OCI-LY3 (cell line): ENCODE measurements around the gene ITGB1.

Source experiments
- H2AFZ ChIP-seq: fragments of 200-600, 300-600 bp; shearing (Covaris generic); 2 replicates; pipeline ENCODE4 v1.6.0; 2014; ENCODE audit warnings: antibody characterized with exemption, low read depth, low read length
- H3K27ac ChIP-seq: fragments of 200-600, 300-600 bp; sonication (generic); 2 replicates; pipeline ENCODE4 v1.5.1; 2014; ENCODE audit warnings: mild to moderate bottlenecking, low read length, moderate library complexity, mixed read lengths
- H3K27me3 ChIP-seq: fragments of 200-600, 300-600 bp; sonication (generic); 2 replicates; pipeline ENCODE4 v1.6.1; 2014; ENCODE audit warnings: low read depth, low read length, mixed read lengths
- H3K36me3 ChIP-seq: fragments of 200-600, 300-600 bp; sonication (generic); replicated peaks from 2 replicates; pipeline ENCODE3; 2014; ENCODE audit warnings: low read depth, low read length, mixed read lengths
- H3K4me1 ChIP-seq: fragments of 300-600, 200-600 bp; sonication (generic); 2 replicates; pipeline ENCODE4 v1.6.1; 2014; ENCODE audit warnings: low read length, mixed read lengths
- H3K4me2 ChIP-seq: fragments of 200-600, 300-600 bp; sonication (generic); 2 replicates; pipeline ENCODE4 v1.6.1; 2014; ENCODE audit warnings: low read length, mixed read lengths
- H3K4me3 ChIP-seq: fragments of 300-600, 200-600 bp; sonication (generic); 2 replicates; pipeline ENCODE4 v1.5.1; 2014; ENCODE audit warnings: antibody characterized with exemption, mild to moderate bottlenecking, low read length, moderate library complexity
- H3K79me2 ChIP-seq: fragments of 300-600, 200-600 bp; shearing (Covaris generic); 2 replicates; pipeline ENCODE4 v1.6.1; 2014; ENCODE audit warnings: mild to moderate bottlenecking, low read length, mixed read lengths
- H3K9ac ChIP-seq: fragments of 300-600, 200-600 bp; shearing (Covaris generic); 2 replicates; pipeline ENCODE4 v1.6.0; 2014; ENCODE audit warnings: mild to moderate bottlenecking, low read length, moderate library complexity
- H3K9me3 ChIP-seq: fragments of 200-600, 300-600 bp; shearing (Covaris generic); 2 replicates; pipeline ENCODE4 v1.6.1; 2014; ENCODE audit warnings: low read length, mixed read lengths; ENCODE audit not compliant: insufficient read depth
- H4K20me1 ChIP-seq: fragments of 200-600, 300-600 bp; sonication (generic); 2 replicates; pipeline ENCODE4 v1.6.1; 2016; ENCODE audit warnings: low read length, mixed read lengths; ENCODE audit not compliant: insufficient read depth
- EZH2phosphoT487 ChIP-seq: fragments of 200-600 bp; shearing (Covaris generic); IDR thresholded peaks from 2 replicates; pipeline ENCODE4 v1.6.1; 2018; ENCODE audit warnings: antibody characterized with exemption, mixed run types, low read depth
- TF ChIP-seq, protein P1 (sequence below): fragments of 200-600, 300-600 bp; sonication (generic); IDR thresholded peaks from 2 replicates; pipeline ENCODE4 v1.5.1; 2014; ENCODE audit warnings: antibody characterized with exemption, low read length, low read depth

The ITGB1 gene

DNA sequence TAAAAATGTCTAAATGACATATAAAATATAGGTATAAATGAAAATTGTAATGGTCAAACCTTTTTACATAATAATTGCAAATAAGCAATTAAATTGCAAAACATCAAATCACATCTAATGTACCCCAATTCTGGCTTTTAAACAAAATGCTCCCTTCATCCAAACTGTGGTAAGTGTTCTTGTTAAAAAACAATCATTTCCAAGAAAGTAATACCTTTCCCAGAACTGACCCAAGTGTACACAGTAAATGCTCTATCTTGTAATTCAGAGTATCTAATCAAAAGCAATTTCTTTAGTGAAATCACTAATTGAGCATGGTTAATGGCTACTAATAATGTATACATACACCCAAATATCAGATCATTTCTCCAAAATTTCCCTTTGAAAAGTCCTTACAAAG, 28.0 kb downstream of the ITGB1 start:
- no peak overlapping the region for H2AFZ ChIP-seq
- TF ChIP-seq EZH2phosphoT487: no peak
- TF ChIP-seq, protein P1, sequence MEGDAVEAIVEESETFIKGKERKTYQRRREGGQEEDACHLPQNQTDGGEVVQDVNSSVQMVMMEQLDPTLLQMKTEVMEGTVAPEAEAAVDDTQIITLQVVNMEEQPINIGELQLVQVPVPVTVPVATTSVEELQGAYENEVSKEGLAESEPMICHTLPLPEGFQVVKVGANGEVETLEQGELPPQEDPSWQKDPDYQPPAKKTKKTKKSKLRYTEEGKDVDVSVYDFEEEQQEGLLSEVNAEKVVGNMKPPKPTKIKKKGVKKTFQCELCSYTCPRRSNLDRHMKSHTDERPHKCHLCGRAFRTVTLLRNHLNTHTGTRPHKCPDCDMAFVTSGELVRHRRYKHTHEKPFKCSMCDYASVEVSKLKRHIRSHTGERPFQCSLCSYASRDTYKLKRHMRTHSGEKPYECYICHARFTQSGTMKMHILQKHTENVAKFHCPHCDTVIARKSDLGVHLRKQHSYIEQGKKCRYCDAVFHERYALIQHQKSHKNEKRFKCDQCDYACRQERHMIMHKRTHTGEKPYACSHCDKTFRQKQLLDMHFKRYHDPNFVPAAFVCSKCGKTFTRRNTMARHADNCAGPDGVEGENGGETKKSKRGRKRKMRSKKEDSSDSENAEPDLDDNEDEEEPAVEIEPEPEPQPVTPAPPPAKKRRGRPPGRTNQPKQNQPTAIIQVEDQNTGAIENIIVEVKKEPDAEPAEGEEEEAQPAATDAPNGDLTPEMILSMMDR: no peak
- no peaks in the 10 kb centered on the region for H3K4me1 ChIP-seq
- no peaks in the 10 kb centered on the region for H3K36me3 ChIP-seq
- no peak overlapping the region for H3K4me3 ChIP-seq
- no peaks in the 10 kb centered on the region for H3K79me2 ChIP-seq
- no peak overlapping the region for H3K4me2 ChIP-seq
- H3K9ac ChIP-seq: no peak overlapping the region
- H3K27me3 ChIP-seq: no peaks in the 10 kb centered on the region
- H3K27ac ChIP-seq: no peak overlapping the region
- no peaks in the 10 kb centered on the region for H4K20me1 ChIP-seq
- no peaks in the 10 kb centered on the region for H3K9me3 ChIP-seq

DNA sequence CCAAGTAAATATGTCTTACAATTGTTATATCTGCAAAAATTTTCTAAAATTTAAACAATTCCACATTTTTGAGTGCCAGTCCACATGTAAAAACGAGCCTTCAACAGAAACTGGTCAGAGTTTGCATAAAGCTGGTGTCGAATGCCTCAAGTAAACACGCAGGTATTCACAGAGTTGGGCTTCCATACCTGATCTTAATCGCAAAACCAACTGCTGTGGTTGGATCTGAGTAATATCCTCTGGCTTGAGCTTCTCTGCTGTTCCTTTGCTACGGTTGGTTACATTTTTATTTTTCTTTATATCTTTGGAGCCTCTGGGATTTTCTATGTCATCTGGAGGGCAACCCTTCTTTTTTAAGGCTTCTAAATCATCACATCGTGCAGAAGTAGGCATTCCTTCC, 28.4 kb downstream of the ITGB1 start:
- Histone ChIP-seq H3K9ac (no peak overlapping the region), H3K4me3 (no peak overlapping the region), H3K4me2 (no peak overlapping the region), H3K79me2 (no peaks in the 10 kb centered on the region), H3K36me3 (no peaks in the 10 kb centered on the region), H3K9me3 (no peaks in the 10 kb centered on the region), H3K27me3 (no peaks in the 10 kb centered on the region), H4K20me1 (no peaks in the 10 kb centered on the region), H2AFZ (no peak overlapping the region), H3K4me1 (no peaks in the 10 kb centered on the region), H3K27ac (no peak overlapping the region)
- TF ChIP-seq EZH2phosphoT487: no peak
- TF ChIP-seq, protein P1: no peak

DNA sequence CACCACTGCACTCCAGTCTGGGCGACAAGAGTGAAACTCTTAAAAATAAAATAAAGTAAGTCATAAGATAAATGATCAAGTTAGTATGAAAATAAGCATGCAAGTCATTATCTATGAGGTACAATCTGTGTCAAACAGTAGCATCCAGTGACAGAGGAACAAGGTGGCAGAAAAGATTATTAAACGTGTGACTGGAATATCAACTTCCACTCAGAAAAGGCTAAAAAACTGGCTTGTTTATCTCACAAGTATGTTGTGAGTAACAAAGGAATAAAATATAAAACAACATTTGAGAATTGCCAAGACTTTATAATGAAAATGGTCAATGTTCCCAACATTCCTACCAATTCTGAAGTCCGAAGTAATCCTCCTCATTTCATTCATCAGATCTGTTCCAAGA, 30.3 kb downstream of the ITGB1 start:
- Histone ChIP-seq H3K9me3 (no peaks in the 10 kb centered on the region), H2AFZ (no peak overlapping the region), H3K9ac (no peak overlapping the region), H4K20me1 (no peaks in the 10 kb centered on the region), H3K4me2 (no peak overlapping the region), H3K27ac (no peak overlapping the region), H3K79me2 (no peaks in the 10 kb centered on the region), H3K4me3 (no peak overlapping the region), H3K36me3 (no peaks in the 10 kb centered on the region), H3K4me1 (no peaks in the 10 kb centered on the region), H3K27me3 (no peaks in the 10 kb centered on the region)
- TF ChIP-seq, protein P1: no peak
- TF ChIP-seq EZH2phosphoT487: no peak

DNA sequence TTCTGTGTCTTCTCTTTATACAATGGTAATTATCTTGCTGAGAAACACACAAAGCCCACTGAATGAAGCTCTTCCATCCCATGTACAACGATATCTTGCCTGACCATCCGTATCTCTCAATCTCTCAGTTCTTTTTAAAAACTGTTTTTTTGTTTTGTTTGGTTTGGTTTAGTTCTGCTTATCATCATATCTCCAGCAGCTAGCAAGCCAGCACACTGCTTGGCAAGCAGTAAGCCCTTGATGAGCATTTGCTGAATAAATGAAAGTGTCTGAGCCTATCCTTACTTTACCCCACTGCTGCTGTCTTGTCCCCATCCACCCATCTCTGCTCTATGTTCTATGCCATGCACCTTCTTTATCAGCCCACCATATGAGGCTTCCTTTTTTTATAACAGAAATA, 34.2 kb downstream of the ITGB1 start:
- Histone ChIP-seq H3K4me2 (no peak overlapping the region), H3K9me3 (no peaks in the 10 kb centered on the region), H3K27me3 (no peaks in the 10 kb centered on the region), H4K20me1 (no peaks in the 10 kb centered on the region), H3K9ac (no peak overlapping the region), H2AFZ (no peak overlapping the region), H3K4me1 (no peaks in the 10 kb centered on the region), H3K36me3 (no peaks in the 10 kb centered on the region), H3K27ac (no peak overlapping the region), H3K4me3 (no peak overlapping the region), H3K79me2 (no peaks in the 10 kb centered on the region)
- no peak for TF ChIP-seq EZH2phosphoT487
- TF ChIP-seq, protein P1: no peak
